CD4-positive, alpha-beta T cell treated with Interleukin-21 for 1 hour (primary cell): ENCODE measurements around the gene TOMM40.
"Not testable (repeated sequence)": the region's sequence is repeated elsewhere in the genome, so short reads cannot be mapped to it uniquely, and the experiment has no call there.

Experiments
- DNase-seq: peaks from one replicate; pipeline ENCODE4 v3.0.0-alpha.2; 2020

The TOMM40 gene

GRCh38 chr19:44872661-44873060, 18.4 kb upstream of the TOMM40 start:
- DNase-seq = no peak

GRCh38 chr19:44874317-44874716, 16.7 kb upstream of the TOMM40 start:
- no peak for DNase-seq

- DNase-seq = no peak
Observed at GRCh38 chr19:44875666-44876451, 15.2 kb upstream of the TOMM40 start.

- DNase-seq = no peak
Observed at GRCh38 chr19:44876930-44877535, 14.0 kb upstream of the TOMM40 start.

GRCh38 chr19:44878120-44878865, 12.8 kb upstream of the TOMM40 start:
- DNase-seq = no peak

- no peak for DNase-seq
Observed at GRCh38 chr19:44879309-44880065, 11.6 kb upstream of the TOMM40 start.

- DNase-seq = no peak
Observed at GRCh38 chr19:44882063-44882462, 9.0 kb upstream of the TOMM40 start.

GRCh38 chr19:44882619-44883397, 8.2 kb upstream of the TOMM40 start:
- not testable (repeated sequence) for DNase-seq

- DNase-seq = no peak
Observed at GRCh38 chr19:44883922-44884321, 7.1 kb upstream of the TOMM40 start.

GRCh38 chr19:44884566-44884965, 6.5 kb upstream of the TOMM40 start:
- DNase-seq = no peak

GRCh38 chr19:44886141-44886540, 4.9 kb upstream of the TOMM40 start:
- no peak for DNase-seq

GRCh38 chr19:44887648-44888047, 3.4 kb upstream of the TOMM40 start:
- DNase-seq = no peak

GRCh38 chr19:44888335-44888734, 2.7 kb upstream of the TOMM40 start:
- not testable (repeated sequence) for DNase-seq

- no peak for DNase-seq
Observed at GRCh38 chr19:44889830-44890365, 1.2 kb upstream of the TOMM40 start.

- DNase-seq = no peak
Observed at GRCh38 chr19:44890366-44891015, 563 bp upstream of the TOMM40 start.

- no peak for DNase-seq
Observed at GRCh38 chr19:44892932-44893331, 1.9 kb downstream of the TOMM40 start.

- no peak for DNase-seq
Observed at GRCh38 chr19:44893332-44894051, 2.4 kb downstream of the TOMM40 start.

- no peak for DNase-seq
Observed at GRCh38 chr19:44894052-44894400, 3.0 kb downstream of the TOMM40 start.

- DNase-seq = no peak
Observed at GRCh38 chr19:44894946-44895345, 3.9 kb downstream of the TOMM40 start.

GRCh38 chr19:44897835-44898234, 6.8 kb downstream of the TOMM40 start:
- no peak for DNase-seq
